HepG2 (cell line): ENCODE data around the gene CISH. TPM values are rescaled to one million over a fixed set of nuclear protein-coding genes. Genes with fewer than 3 reads are reported as not detected.

ENCODE experiments used
- ETV6 ChIP-seq: sonication (generic); formaldehyde crosslinking; conservative IDR thresholded peaks from 2 replicates; pipeline ENCODE4 v1.4.0; 2020; ENCODE audit warnings: missing genetic modification reagents
- FOXK2 ChIP-seq: fragments of 450-650 bp; IDR thresholded peaks from 2 replicates; pipeline ENCODE4 v1.6.1; 2016
- FOXP1 ChIP-seq, 2 experiments: fragments of 450-650 bp in 1 of 2; IDR thresholded peaks; 2 replicates each; pipeline ENCODE4 v1.6.1; 2017 to 2018; ENCODE audit warnings: antibody characterized with exemption in 1 of 2
- HNRNPL ChIP-seq: fragments of 200-400 bp; formaldehyde crosslinking; IDR thresholded peaks from 2 replicates; pipeline ENCODE4 v1.6.1; 2017; ENCODE audit warnings: mild to moderate bottlenecking, low read depth, low read length
- ISL2 ChIP-seq: sonication (generic); formaldehyde crosslinking; IDR thresholded peaks from 2 replicates; pipeline ENCODE4 v1.5.0; 2020; ENCODE audit warnings: missing genetic modification reagents
- KDM6A ChIP-seq: IDR thresholded peaks from 2 replicates; pipeline ENCODE4 v1.6.1; 2016; ENCODE audit warnings: low read depth
- PITX1 ChIP-seq: sonication (generic); formaldehyde crosslinking; IDR thresholded peaks from 2 replicates; pipeline ENCODE4 v1.5.1; 2020; ENCODE audit warnings: mild to moderate bottlenecking, missing genetic modification reagents
- PTBP1 ChIP-seq: fragments of 200-400 bp; formaldehyde crosslinking; IDR thresholded peaks from 2 replicates; pipeline ENCODE4 v1.6.1; 2018; ENCODE audit warnings: low read length, low read depth; ENCODE audit not compliant: poor library complexity, severe bottlenecking
- SATB2 ChIP-seq: sonication (generic); formaldehyde crosslinking; IDR thresholded peaks from 2 replicates; pipeline ENCODE4 v1.5.0; 2020; ENCODE audit warnings: missing genetic modification reagents
- SMAD1 ChIP-seq: sonication (generic); formaldehyde crosslinking; IDR thresholded peaks from 2 replicates; pipeline ENCODE4 v1.4.0; 2020; ENCODE audit warnings: missing genetic modification reagents, low read depth, mild to moderate bottlenecking, borderline replicate concordance
- YY1 ChIP-seq: IDR thresholded peaks from 2 replicates; pipeline ENCODE4 v1.6.1; 2011; ENCODE audit warnings: low read length, low read depth, moderate library complexity, mild to moderate bottlenecking; ENCODE audit not compliant: insufficient read depth, insufficient replicate concordance
- ZNF841 ChIP-seq: sonication (generic); formaldehyde crosslinking; IDR thresholded peaks from 2 replicates; pipeline ENCODE4 v1.8.1; 2023; ENCODE audit warnings: missing genetic modification reagents, borderline replicate concordance
- polyA plus RNA-seq, 8 experiments: library from polyadenylated mRNA; depleted of rRNA in 3 of 8; stranded (reverse) in 7 of 8; unstranded in 1 of 8; fragments of >200 nt; fragmentation: Illumina TruSeq in 4 of 8; extraction: Trizol in 4 of 8; gene quantifications; 2 replicates each; pipeline versions ENCODE4 v1.2.1 to v1.2.3, GENCODE V29; 2011 to 2016; ENCODE audit warnings: low read depth in 4 of 8, missing spikeins in 1 of 8, mixed read lengths in 1 of 8; ENCODE audit not compliant: insufficient read depth in 1 of 8
- total RNA-seq, 5 experiments: library from RNA; depleted of rRNA; stranded (reverse); fragments of >200 nt; fragmentation: Illumina TruSeq; extraction: Trizol; gene quantifications; 2 replicates each; pipeline ENCODE4 v1.2.3, GENCODE V29; 2016; ENCODE audit warnings: low read depth in 1 of 5
- TF ChIP-seq, protein P1 (sequence below): sonication (generic); formaldehyde crosslinking; IDR thresholded peaks from 2 replicates; pipeline ENCODE4 v1.4.0; 2020; ENCODE audit warnings: low read depth, mild to moderate bottlenecking, missing genetic modification reagents
- TF ChIP-seq, protein P2 (sequence below), 2 experiments: sonication (generic) in 1 of 2; formaldehyde crosslinking in 1 of 2; IDR thresholded peaks; 2 replicates each; pipeline versions ENCODE4 v1.4.0 to v1.6.1; 2016 to 2020; ENCODE audit warnings: borderline replicate concordance in 1 of 2, low read depth in 1 of 2, mild to moderate bottlenecking in 1 of 2, missing genetic modification reagents in 1 of 2
- TF ChIP-seq, protein P3 (sequence below): sonication (generic); formaldehyde crosslinking; IDR thresholded peaks from 2 replicates; pipeline ENCODE4 v1.5.1; 2020; ENCODE audit warnings: missing genetic modification reagents, mild to moderate bottlenecking, borderline replicate concordance

The CISH gene
- total and polyA plus RNA-seq, 2 of the 13 experiments (the other 11 are each of a cell fraction or from before 2014, with no cell fraction given), result 0.91 to 1.5 TPM

DNA sequence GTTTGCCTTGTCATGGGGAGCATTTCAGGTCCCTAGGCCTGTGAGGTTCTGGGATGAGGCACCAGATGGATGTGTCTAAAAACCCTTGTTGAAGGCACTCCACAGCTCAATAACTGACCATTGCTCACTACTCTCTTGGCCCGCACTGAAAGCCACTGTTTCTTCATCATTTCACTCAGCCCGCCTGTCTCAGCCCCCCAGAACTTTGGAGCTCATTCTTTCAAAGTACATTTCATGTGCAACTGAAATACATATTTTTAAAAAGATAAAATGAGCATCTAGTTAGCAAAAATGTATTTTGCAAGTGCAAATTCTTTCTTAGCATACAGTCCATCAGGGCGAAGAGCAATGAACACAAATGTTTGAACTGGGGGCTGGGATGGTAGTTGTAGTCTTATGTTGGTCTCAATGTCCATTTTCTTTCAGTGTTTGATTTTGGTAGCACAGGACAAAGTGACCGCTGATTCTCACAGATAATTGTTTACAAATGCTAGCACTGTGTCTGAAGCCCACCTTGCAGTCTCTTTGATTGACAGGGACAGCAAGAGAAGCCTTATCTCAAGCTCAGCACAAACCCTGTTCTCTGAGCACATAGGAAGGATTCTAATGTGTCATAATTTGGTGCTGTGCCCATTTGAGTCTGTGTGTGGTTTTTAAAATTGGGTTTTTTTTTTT is 22.7 kb downstream of the CISH start (continued):
- peak; percentile 14; the same call in 1 of the 2 replicates for TF ChIP-seq PITX1 (CRISPR knock-in tag)
- TF ChIP-seq ISL2, result peak; percentile 58; the same call in 1 of the 2 replicates
- TF ChIP-seq, protein P1, sequence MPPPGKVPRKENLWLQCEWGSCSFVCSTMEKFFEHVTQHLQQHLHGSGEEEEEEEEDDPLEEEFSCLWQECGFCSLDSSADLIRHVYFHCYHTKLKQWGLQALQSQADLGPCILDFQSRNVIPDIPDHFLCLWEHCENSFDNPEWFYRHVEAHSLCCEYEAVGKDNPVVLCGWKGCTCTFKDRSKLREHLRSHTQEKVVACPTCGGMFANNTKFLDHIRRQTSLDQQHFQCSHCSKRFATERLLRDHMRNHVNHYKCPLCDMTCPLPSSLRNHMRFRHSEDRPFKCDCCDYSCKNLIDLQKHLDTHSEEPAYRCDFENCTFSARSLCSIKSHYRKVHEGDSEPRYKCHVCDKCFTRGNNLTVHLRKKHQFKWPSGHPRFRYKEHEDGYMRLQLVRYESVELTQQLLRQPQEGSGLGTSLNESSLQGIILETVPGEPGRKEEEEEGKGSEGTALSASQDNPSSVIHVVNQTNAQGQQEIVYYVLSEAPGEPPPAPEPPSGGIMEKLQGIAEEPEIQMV (CRISPR knock-in tag), result peak; percentile 33; the same call in 1 of the 2 replicates
- no peak for TF ChIP-seq HNRNPL
- no peak for TF ChIP-seq ZNF841 (CRISPR knock-in tag)
- TF ChIP-seq, protein P2, sequence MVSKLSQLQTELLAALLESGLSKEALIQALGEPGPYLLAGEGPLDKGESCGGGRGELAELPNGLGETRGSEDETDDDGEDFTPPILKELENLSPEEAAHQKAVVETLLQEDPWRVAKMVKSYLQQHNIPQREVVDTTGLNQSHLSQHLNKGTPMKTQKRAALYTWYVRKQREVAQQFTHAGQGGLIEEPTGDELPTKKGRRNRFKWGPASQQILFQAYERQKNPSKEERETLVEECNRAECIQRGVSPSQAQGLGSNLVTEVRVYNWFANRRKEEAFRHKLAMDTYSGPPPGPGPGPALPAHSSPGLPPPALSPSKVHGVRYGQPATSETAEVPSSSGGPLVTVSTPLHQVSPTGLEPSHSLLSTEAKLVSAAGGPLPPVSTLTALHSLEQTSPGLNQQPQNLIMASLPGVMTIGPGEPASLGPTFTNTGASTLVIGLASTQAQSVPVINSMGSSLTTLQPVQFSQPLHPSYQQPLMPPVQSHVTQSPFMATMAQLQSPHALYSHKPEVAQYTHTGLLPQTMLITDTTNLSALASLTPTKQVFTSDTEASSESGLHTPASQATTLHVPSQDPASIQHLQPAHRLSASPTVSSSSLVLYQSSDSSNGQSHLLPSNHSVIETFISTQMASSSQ (IDR thresholded peaks at IDR 0.05; ENCODE audit: low read depth), result peak; percentile 19; the same call in 1 of the 2 replicates
- TF ChIP-seq, protein P2 (CRISPR knock-in tag; IDR thresholded peaks at IDR 0.05; ENCODE audit: borderline replicate concordance), result peak; percentile 68; the same call in 1 of the 2 replicates
- TF ChIP-seq SMAD1 (CRISPR knock-in tag), result no peak
- TF ChIP-seq ETV6 (CRISPR knock-in tag), result no peak
- no peak for TF ChIP-seq PTBP1
- no peak for TF ChIP-seq SATB2
- peak; percentile 85 for TF ChIP-seq FOXP1 (IDR thresholded peaks at IDR 0.05)
- peak; percentile 83 for TF ChIP-seq FOXP1 (CRISPR knock-in tag; IDR thresholded peaks at IDR 0.05)
- peak; percentile 96 for TF ChIP-seq KDM6A
- TF ChIP-seq, protein P3, sequence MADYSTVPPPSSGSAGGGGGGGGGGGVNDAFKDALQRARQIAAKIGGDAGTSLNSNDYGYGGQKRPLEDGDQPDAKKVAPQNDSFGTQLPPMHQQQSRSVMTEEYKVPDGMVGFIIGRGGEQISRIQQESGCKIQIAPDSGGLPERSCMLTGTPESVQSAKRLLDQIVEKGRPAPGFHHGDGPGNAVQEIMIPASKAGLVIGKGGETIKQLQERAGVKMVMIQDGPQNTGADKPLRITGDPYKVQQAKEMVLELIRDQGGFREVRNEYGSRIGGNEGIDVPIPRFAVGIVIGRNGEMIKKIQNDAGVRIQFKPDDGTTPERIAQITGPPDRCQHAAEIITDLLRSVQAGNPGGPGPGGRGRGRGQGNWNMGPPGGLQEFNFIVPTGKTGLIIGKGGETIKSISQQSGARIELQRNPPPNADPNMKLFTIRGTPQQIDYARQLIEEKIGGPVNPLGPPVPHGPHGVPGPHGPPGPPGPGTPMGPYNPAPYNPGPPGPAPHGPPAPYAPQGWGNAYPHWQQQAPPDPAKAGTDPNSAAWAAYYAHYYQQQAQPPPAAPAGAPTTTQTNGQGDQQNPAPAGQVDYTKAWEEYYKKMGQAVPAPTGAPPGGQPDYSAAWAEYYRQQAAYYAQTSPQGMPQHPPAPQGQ (CRISPR knock-in tag), result no peak
- TF ChIP-seq FOXK2, result peak; percentile 52; the same call in 1 of the 2 replicates
- no peak for TF ChIP-seq YY1
